ENCODE results near the gene EPS15.
A peak's percentile ranks its signal among the peaks of the same experiment; 100 is the strongest.
"Not testable (repeated sequence)": the region's sequence is repeated elsewhere in the genome, so short reads cannot be mapped to it uniquely, and the experiment has no call there.

The EPS15 gene

GRCh38 chr1:51519048-51519864 is at the start of gene EPS15:
Gene EPS15, minus strand, starts transcription at chr1:51519266. Its CDS starts 35 bp downstream, at chr1:51519231.
- H3K4me3 Mint-ChIP-seq, result peak within 1 kb of the TSS; percentile 91
- H3K36me3 Mint-ChIP-seq, result no peaks in the 10 kb centered on the region
- H3K27me3 Mint-ChIP-seq, result no peaks in the 10 kb centered on the region
- no peaks in the 10 kb centered on the region for H3K9me3 Mint-ChIP-seq
- peak within 1 kb of the TSS; percentile 83 for H3K27ac Mint-ChIP-seq
- H3K4me1 Mint-ChIP-seq, result peaks cover 59% of the 10 kb centered on the region

GRCh38 chr1:51568231-51568935 is 49.3 kb upstream of the EPS15 start:
- Mint-ChIP-seq H3K27me3 (no peaks in the 10 kb centered on the region), H3K4me3 (no peak overlapping the region), H3K4me1 (peaks cover 36% of the 10 kb centered on the region), H3K9me3 (no peaks in the 10 kb centered on the region), H3K36me3 (no peaks in the 10 kb centered on the region), H3K27ac (peak overlapping the region; percentile 92)

- no peak overlapping the region for H3K4me3 Mint-ChIP-seq
- H3K4me1 Mint-ChIP-seq, result peaks cover 36% of the 10 kb centered on the region
- no peaks in the 10 kb centered on the region for H3K27me3 Mint-ChIP-seq
- H3K27ac Mint-ChIP-seq, result no peak overlapping the region
- H3K36me3 Mint-ChIP-seq, result no peaks in the 10 kb centered on the region
- H3K9me3 Mint-ChIP-seq, result no peaks in the 10 kb centered on the region
Measured at GRCh38 chr1:51567653-51568052, 48.6 kb upstream of the EPS15 start.

GRCh38 chr1:51566260-51566659 is 47.2 kb upstream of the EPS15 start:
- no peaks in the 10 kb centered on the region for H3K9me3 Mint-ChIP-seq
- peaks cover 36% of the 10 kb centered on the region for H3K4me1 Mint-ChIP-seq
- no peak overlapping the region for H3K4me3 Mint-ChIP-seq
- H3K27me3 Mint-ChIP-seq, result no peaks in the 10 kb centered on the region
- H3K27ac Mint-ChIP-seq, result no peak overlapping the region
- H3K36me3 Mint-ChIP-seq, result no peaks in the 10 kb centered on the region

- no peaks in the 10 kb centered on the region for H3K27me3 Mint-ChIP-seq
- H3K9me3 Mint-ChIP-seq, result no peaks in the 10 kb centered on the region
Measured at GRCh38 chr1:51565009-51565408, 45.9 kb upstream of the EPS15 start.

GRCh38 chr1:51564124-51564523 is 45.1 kb upstream of the EPS15 start:
- no peaks in the 10 kb centered on the region for H3K27me3 Mint-ChIP-seq
- no peak overlapping the region for H3K4me3 Mint-ChIP-seq
- H3K36me3 Mint-ChIP-seq, result no peaks in the 10 kb centered on the region
- peaks cover 16% of the 10 kb centered on the region for H3K4me1 Mint-ChIP-seq
- H3K27ac Mint-ChIP-seq, result no peak overlapping the region
- H3K9me3 Mint-ChIP-seq, result no peaks in the 10 kb centered on the region

More at GRCh38 chr1:51565009-51565408, 45.9 kb upstream of the EPS15 start:
- Mint-ChIP-seq H3K4me3 (no peak overlapping the region), H3K27ac (no peak overlapping the region), H3K36me3 (no peaks in the 10 kb centered on the region), H3K4me1 (peaks cover 25% of the 10 kb centered on the region)

GRCh38 chr1:51561702-51562101 is 42.6 kb upstream of the EPS15 start:
- Mint-ChIP-seq H3K27me3 (no peaks in the 10 kb centered on the region), H3K9me3 (no peaks in the 10 kb centered on the region), H3K36me3 (no peaks in the 10 kb centered on the region), H3K4me1 (peaks cover 5% of the 10 kb centered on the region), H3K4me3 (no peak overlapping the region), H3K27ac (no peak overlapping the region)

GRCh38 chr1:51560895-51561294 is 41.8 kb upstream of the EPS15 start:
- not testable (repeated sequence) for H3K4me1 Mint-ChIP-seq, H3K9me3 Mint-ChIP-seq, H3K27ac Mint-ChIP-seq, H3K36me3 Mint-ChIP-seq, H3K27me3 Mint-ChIP-seq, H3K4me3 Mint-ChIP-seq

- Mint-ChIP-seq H3K27ac (no peak overlapping the region), H3K4me1 (peaks cover 5% of the 10 kb centered on the region), H3K9me3 (no peaks in the 10 kb centered on the region), H3K4me3 (no peak overlapping the region), H3K36me3 (no peaks in the 10 kb centered on the region), H3K27me3 (no peaks in the 10 kb centered on the region)
Measured at GRCh38 chr1:51560034-51560433, 41.0 kb upstream of the EPS15 start.

- H3K27me3 Mint-ChIP-seq, result no peaks in the 10 kb centered on the region
- no peaks in the 10 kb centered on the region for H3K9me3 Mint-ChIP-seq
- peaks cover 5% of the 10 kb centered on the region for H3K4me1 Mint-ChIP-seq
- H3K4me3 Mint-ChIP-seq, result no peak overlapping the region
- no peak overlapping the region for H3K27ac Mint-ChIP-seq
- H3K36me3 Mint-ChIP-seq, result no peaks in the 10 kb centered on the region
Measured at GRCh38 chr1:51559501-51559900, 40.4 kb upstream of the EPS15 start.

- H3K9me3 Mint-ChIP-seq, result no peaks in the 10 kb centered on the region
- no peak overlapping the region for H3K4me3 Mint-ChIP-seq
- peaks cover 1% of the 10 kb centered on the region for H3K4me1 Mint-ChIP-seq
- H3K36me3 Mint-ChIP-seq, result no peaks in the 10 kb centered on the region
- H3K27ac Mint-ChIP-seq, result no peak overlapping the region
- H3K27me3 Mint-ChIP-seq, result no peaks in the 10 kb centered on the region
Measured at GRCh38 chr1:51559064-51559500, 40.0 kb upstream of the EPS15 start.

- Mint-ChIP-seq H3K36me3 (no peaks in the 10 kb centered on the region), H3K4me3 (no peak overlapping the region), H3K4me1 (no peaks in the 10 kb centered on the region), H3K27me3 (no peaks in the 10 kb centered on the region), H3K27ac (no peak overlapping the region), H3K9me3 (no peaks in the 10 kb centered on the region)
Measured at GRCh38 chr1:51558375-51558924, 39.4 kb upstream of the EPS15 start.

GRCh38 chr1:51557168-51557567 is 38.1 kb upstream of the EPS15 start:
- no peaks in the 10 kb centered on the region for H3K36me3 Mint-ChIP-seq
- H3K27me3 Mint-ChIP-seq, result no peaks in the 10 kb centered on the region
- H3K9me3 Mint-ChIP-seq, result no peaks in the 10 kb centered on the region
- no peak overlapping the region for H3K27ac Mint-ChIP-seq
- no peaks in the 10 kb centered on the region for H3K4me1 Mint-ChIP-seq
- no peak overlapping the region for H3K4me3 Mint-ChIP-seq

- no peaks in the 10 kb centered on the region for H3K9me3 Mint-ChIP-seq
Measured at GRCh38 chr1:51555866-51556619, 37.0 kb upstream of the EPS15 start.

GRCh38 chr1:51553911-51554310 is 34.8 kb upstream of the EPS15 start:
- Mint-ChIP-seq H3K36me3 (no peaks in the 10 kb centered on the region), H3K4me1 (peaks cover 6% of the 10 kb centered on the region), H3K27ac (no peak overlapping the region), H3K27me3 (no peaks in the 10 kb centered on the region), H3K9me3 (no peaks in the 10 kb centered on the region), H3K4me3 (no peak overlapping the region)

More at GRCh38 chr1:51555866-51556619, 37.0 kb upstream of the EPS15 start:
- H3K4me3 Mint-ChIP-seq, result no peak overlapping the region
- no peak overlapping the region for H3K27ac Mint-ChIP-seq
- no peaks in the 10 kb centered on the region for H3K36me3 Mint-ChIP-seq
- H3K27me3 Mint-ChIP-seq, result no peaks in the 10 kb centered on the region
- no peaks in the 10 kb centered on the region for H3K4me1 Mint-ChIP-seq

Measured in activated naive CD4-positive, alpha-beta T cell treated with anti-CD3 and anti-CD28 coated beads, Interleukin-2, amount 50 U/mL, for 24 hours (primary cell).